Heart left ventricle (tissue), 13 donors: ENCODE results near the gene SIGMAR1.

Experiments used
- CTCF ChIP-seq, 12 donors: fragments of 200-600 bp; sonication (generic) in 4 of 12; IDR thresholded peaks; one replicate each; pipeline versions ENCODE4 v1.5.0 to v1.8.0; 2018 to 2022; ENCODE audit warnings: antibody characterized with exemption in 12 of 12, mild to moderate bottlenecking in 5 of 12
- POLR2A ChIP-seq, 2 donors: fragments of 450-650 bp; IDR thresholded peaks; one replicate each; pipeline ENCODE4 v1.6.1; 2017; ENCODE audit warnings: antibody characterized with exemption in 2 of 2, mild to moderate bottlenecking in 2 of 2, moderate library complexity in 2 of 2
- donor health status: ischemic (EF 13 %, LVEDD 7.1; RV severe dilation, severe dysfunction).
- donor health status: DM: no; HTN: yes; CAD: no.
- donor health status: DM: no; HTN: no; CAD: no.
- donor health status: ischemic (EF 25% LVEDD 6.9; RV normal size, moderate dysfunction).
- donor health status: ischemic (EF 25% LVEDD 5.7; RV mildly dilated, moderate dysfunction).
- donor health status: ischemic (EF 35%, LVEDD 5.7; RV mildly dilated, moderate dysfunction).
- donor health status: nonischemic (EF 11% LVEDD 7.7; RV severe dilation, severe dysfunction).
- donor health status: DM: yes; HTN: yes; CAD: no.
- donor health status: PGD.
- donor health status: ischemic (EF 29% LVEDD 5.4; RV normal size, mild dysfunction).
- donor health status: nonischemic (EF 23%, LVEDD 6.1; RV moderate dilation, normal function).

GRCh38 chr9:34636791-34637355 is 714 bp downstream of the SIGMAR1 start:
- TF ChIP-seq POLR2A (IDR thresholded peaks at IDR 0.05) (no peak), CTCF (IDR thresholded peaks at IDR 0.05) (no peak)
